GM12872 (cell line): ENCODE measurements around the gene MREG.

Experiments
- CTCF ChIP-seq: IDR thresholded peaks from 3 replicates; pipeline ENCODE4 v1.5.1; 2011; ENCODE audit warnings: low read depth, mild to moderate bottlenecking, low read length, moderate library complexity; ENCODE audit not compliant: insufficient read depth

Gene MREG

GRCh38 chr2:215899141-215900074 is 113.9 kb downstream of the MREG start:
- TF ChIP-seq CTCF: no peak

- TF ChIP-seq CTCF: no peak
Observed at GRCh38 chr2:215898363-215898762, 115.0 kb downstream of the MREG start.

- no peak for TF ChIP-seq CTCF
Observed at GRCh38 chr2:215896921-215897320, 116.4 kb downstream of the MREG start.

- TF ChIP-seq CTCF: no peak
Observed at GRCh38 chr2:215895330-215895729, 118.0 kb downstream of the MREG start.
